NT2/D1 (cell line): ENCODE measurements around the gene ADAM19.

Source experiments
- DNase-seq: peaks from one replicate; pipeline ENCODE4 v3.0.0-alpha.2; 2011; ENCODE audit warnings: low read depth, low spot score
- H3K27me3 ChIP-seq: 2 replicates; pipeline ENCODE4 v1.6.0; 2011; ENCODE audit warnings: mild to moderate bottlenecking; ENCODE audit not compliant: insufficient read length, insufficient read depth
- H3K36me3 ChIP-seq: 2 replicates; pipeline ENCODE4 v1.6.1; 2011; ENCODE audit warnings: mild to moderate bottlenecking, low read length, mixed read lengths; ENCODE audit not compliant: insufficient read depth, insufficient read length
- H3K4me1 ChIP-seq: 2 replicates; pipeline ENCODE4 v1.5.1; 2011; ENCODE audit not compliant: insufficient read depth, insufficient read length
- H3K4me3 ChIP-seq: 2 replicates; pipeline ENCODE4 v1.5.1; 2011; ENCODE audit warnings: low read depth; ENCODE audit not compliant: insufficient read length
- H3K9ac ChIP-seq: 2 replicates; pipeline ENCODE4 v1.6.0; 2011; ENCODE audit warnings: low read depth; ENCODE audit not compliant: insufficient read length
- H3K9me3 ChIP-seq: 2 replicates; pipeline ENCODE4 v1.5.1; 2011; ENCODE audit warnings: mild to moderate bottlenecking, low read length; ENCODE audit not compliant: insufficient read depth
- SUZ12 ChIP-seq: IDR thresholded peaks from 2 replicates; pipeline ENCODE4 v1.6.1; 2011; ENCODE audit not compliant: insufficient read length, insufficient read depth; ENCODE audit errors: extremely low read depth
- YY1 ChIP-seq: IDR thresholded peaks from 2 replicates; pipeline ENCODE4 v1.6.1; 2011; ENCODE audit not compliant: insufficient read length, insufficient read depth
- ZNF274 ChIP-seq: IDR thresholded peaks from 2 replicates; pipeline ENCODE4 v1.6.1; 2011; ENCODE audit warnings: mild to moderate bottlenecking, low read depth, low read length

The ADAM19 gene

GRCh38 chr5:157529002-157529401, 46.6 kb downstream of the ADAM19 start:
- no peak overlapping the region for H3K4me3 ChIP-seq
- no peak for DNase-seq
- H3K36me3 ChIP-seq, result peaks cover 74% of the 10 kb centered on the region

GRCh38 chr5:157528036-157528632, 47.4 kb downstream of the ADAM19 start:
- Histone ChIP-seq H3K4me3 (no peak overlapping the region), H3K4me1 (peaks cover 2% of the 10 kb centered on the region), H3K9ac (no peak overlapping the region), H3K36me3 (peaks cover 79% of the 10 kb centered on the region), H3K9me3 (no peaks in the 10 kb centered on the region), H3K27me3 (no peaks in the 10 kb centered on the region)
- DNase-seq, result no peak
- no peak for TF ChIP-seq ZNF274

More at GRCh38 chr5:157529002-157529401, 46.6 kb downstream of the ADAM19 start:
- H3K9me3 ChIP-seq, result no peaks in the 10 kb centered on the region
- TF ChIP-seq YY1 (no peak), ZNF274 (no peak), SUZ12 (no peak)
- H3K4me1 ChIP-seq, result peaks cover 2% of the 10 kb centered on the region
- no peaks in the 10 kb centered on the region for H3K27me3 ChIP-seq
- H3K9ac ChIP-seq, result no peak overlapping the region

GRCh38 chr5:157524887-157525286, 50.7 kb downstream of the ADAM19 start:
- Histone ChIP-seq H3K36me3 (peaks cover 61% of the 10 kb centered on the region), H3K4me3 (no peak overlapping the region), H3K9ac (no peak overlapping the region), H3K9me3 (no peaks in the 10 kb centered on the region), H3K27me3 (no peaks in the 10 kb centered on the region), H3K4me1 (peaks cover 2% of the 10 kb centered on the region)
- TF ChIP-seq SUZ12 (no peak), ZNF274 (no peak), YY1 (no peak)
- no peak for DNase-seq

GRCh38 chr5:157523976-157524375, 51.6 kb downstream of the ADAM19 start:
- Histone ChIP-seq H3K4me3 (no peak overlapping the region), H3K4me1 (peaks cover 2% of the 10 kb centered on the region), H3K9me3 (no peaks in the 10 kb centered on the region), H3K27me3 (no peaks in the 10 kb centered on the region), H3K36me3 (peaks cover 61% of the 10 kb centered on the region), H3K9ac (no peak overlapping the region)
- no peak for DNase-seq
- TF ChIP-seq SUZ12 (no peak), YY1 (no peak), ZNF274 (no peak)

GRCh38 chr5:157521704-157522029, 53.9 kb downstream of the ADAM19 start:
- TF ChIP-seq ZNF274 (no peak), SUZ12 (no peak), YY1 (no peak)

GRCh38 chr5:157520911-157521703, 54.5 kb downstream of the ADAM19 start:
- H3K27me3 ChIP-seq, result no peaks in the 10 kb centered on the region
- no peak overlapping the region for H3K9ac ChIP-seq
- H3K4me3 ChIP-seq, result no peak overlapping the region
- no peak for TF ChIP-seq ZNF274
- no peak for TF ChIP-seq SUZ12
- no peak for TF ChIP-seq YY1
- peaks cover 70% of the 10 kb centered on the region for H3K36me3 ChIP-seq
- no peaks in the 10 kb centered on the region for H3K4me1 ChIP-seq
- DNase-seq, result no peak
- no peaks in the 10 kb centered on the region for H3K9me3 ChIP-seq

More at GRCh38 chr5:157521704-157522029, 53.9 kb downstream of the ADAM19 start:
- no peak overlapping the region for H3K9ac ChIP-seq
- no peak overlapping the region for H3K4me3 ChIP-seq
- H3K27me3 ChIP-seq, result no peaks in the 10 kb centered on the region
- no peaks in the 10 kb centered on the region for H3K4me1 ChIP-seq
- H3K9me3 ChIP-seq, result no peaks in the 10 kb centered on the region
- peaks cover 64% of the 10 kb centered on the region for H3K36me3 ChIP-seq
- no peak for DNase-seq

GRCh38 chr5:157519579-157520253, 55.9 kb downstream of the ADAM19 start:
- Histone ChIP-seq H3K27me3 (no peaks in the 10 kb centered on the region), H3K4me3 (no peak overlapping the region), H3K36me3 (peaks cover 74% of the 10 kb centered on the region), H3K4me1 (no peaks in the 10 kb centered on the region), H3K9ac (no peak overlapping the region), H3K9me3 (no peaks in the 10 kb centered on the region)
- no peak for DNase-seq
- TF ChIP-seq SUZ12, result no peak
- TF ChIP-seq ZNF274, result no peak
- TF ChIP-seq YY1, result no peak
